ENCODE measurements around the gene RNF103.
A peak's percentile ranks its signal among the peaks of the same experiment; 100 is the strongest.
"Not testable (repeated sequence)": the region's sequence is repeated elsewhere in the genome, so short reads cannot be mapped to it uniquely, and the experiment has no call there.

The RNF103 gene

GRCh38 chr2:86625096-86625495 is 1.4 kb upstream of the RNF103 start:
- no peak for DNase-seq (ENCODE audit: low read depth in 2 of 2)

GRCh38 chr2:86624267-86624547 is 542 bp upstream of the RNF103 start:
- no peak for DNase-seq (ENCODE audit: low read depth in 2 of 2)

DNA sequence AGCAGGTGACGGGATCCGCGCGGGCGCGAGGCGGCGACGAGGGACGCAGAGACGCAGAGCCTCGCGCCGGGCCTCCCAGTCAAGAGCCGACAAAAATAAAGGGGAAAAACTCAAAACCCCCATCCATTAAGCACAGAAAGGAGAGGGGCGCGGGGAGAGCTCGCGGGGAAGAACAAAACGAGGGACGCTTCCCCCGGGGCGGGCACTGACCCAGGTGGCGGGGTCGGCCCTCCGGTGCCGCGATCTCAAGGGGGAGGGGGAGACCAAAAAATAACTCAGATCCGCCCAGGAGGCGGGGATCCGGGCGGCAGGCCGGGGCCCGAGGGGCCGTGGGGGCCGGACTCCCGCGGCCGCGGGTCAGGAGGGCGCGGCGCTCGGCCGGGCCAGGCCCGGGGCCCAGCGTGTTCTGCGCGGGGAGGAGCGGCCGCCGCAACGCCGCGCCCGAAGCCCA is 597 bp downstream of the RNF103 start:
- DNase-seq (ENCODE audit: low read depth in 2 of 2) = peak; percentile 28 to 31

GRCh38 chr2:86622519-86623042 is 1.1 kb downstream of the RNF103 start:
- no peak for DNase-seq (ENCODE audit: low read depth in 2 of 2)

DNA sequence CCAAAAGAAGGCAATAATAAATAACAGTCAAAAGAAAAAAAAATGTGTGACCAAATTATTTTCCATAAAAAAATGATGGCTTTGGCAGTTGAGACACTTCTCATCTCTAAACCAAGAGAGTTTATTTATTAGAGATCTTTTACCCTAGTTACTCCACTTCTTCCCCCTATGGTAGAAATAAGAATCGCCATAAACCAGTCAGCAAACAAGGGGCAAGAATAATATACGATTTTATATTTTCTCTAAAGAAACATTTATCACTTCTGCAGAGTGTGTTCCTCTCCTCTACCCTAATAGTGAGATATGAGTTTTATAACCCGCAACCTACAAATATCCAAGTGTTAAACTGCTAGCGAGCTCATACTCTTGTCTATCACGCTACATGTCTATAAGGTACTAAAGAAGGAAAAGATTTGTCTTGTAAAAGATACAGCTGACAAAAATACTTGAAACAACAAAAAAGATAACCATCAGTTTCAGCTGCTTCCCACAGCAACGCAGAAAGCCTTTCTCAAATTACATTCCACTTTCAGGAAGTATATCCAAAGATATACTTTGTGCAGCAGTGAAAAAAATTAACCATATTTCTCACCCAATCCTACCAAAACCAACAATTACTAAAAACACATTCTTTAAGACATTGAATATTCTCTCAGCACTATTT is 2.3 kb downstream of the RNF103 start:
- DNase-seq (ENCODE audit: low read depth in 2 of 2) = no peak

- DNase-seq (ENCODE audit: low read depth in 2 of 2) = no peak
These were observed 5.9 kb downstream of the RNF103 start for GRCh38 chr2:86617738-86618137.

GRCh38 chr2:86617153-86617552 is 6.5 kb downstream of the RNF103 start:
- no peak for DNase-seq (ENCODE audit: low read depth in 2 of 2)

GRCh38 chr2:86616502-86616901 is 7.2 kb downstream of the RNF103 start:
- no peak for DNase-seq (ENCODE audit: low read depth in 2 of 2)

GRCh38 chr2:86615596-86615995 is 8.1 kb downstream of the RNF103 start:
- no peak for DNase-seq (ENCODE audit: low read depth in 2 of 2)

DNA sequence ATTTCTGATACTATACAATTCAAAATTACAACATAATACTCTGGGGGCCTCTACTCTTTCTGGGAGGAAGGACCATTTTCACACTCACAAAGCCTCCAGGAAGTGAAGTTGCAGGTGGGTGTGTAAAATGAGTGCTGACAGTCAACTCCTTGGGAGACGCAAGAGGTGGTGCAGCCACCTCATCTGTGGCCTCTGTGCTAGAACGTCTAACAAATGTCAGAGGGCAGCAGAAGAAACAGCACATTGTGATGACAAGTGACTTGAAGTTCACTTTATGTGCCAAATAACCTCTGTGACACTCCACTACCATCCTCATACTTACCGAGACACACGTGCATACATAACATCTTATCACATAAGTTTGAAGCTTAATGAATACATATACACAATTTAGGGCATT is 10.2 kb downstream of the RNF103 start:
- DNase-seq (ENCODE audit: low read depth in 2 of 2) = no peak

DNA sequence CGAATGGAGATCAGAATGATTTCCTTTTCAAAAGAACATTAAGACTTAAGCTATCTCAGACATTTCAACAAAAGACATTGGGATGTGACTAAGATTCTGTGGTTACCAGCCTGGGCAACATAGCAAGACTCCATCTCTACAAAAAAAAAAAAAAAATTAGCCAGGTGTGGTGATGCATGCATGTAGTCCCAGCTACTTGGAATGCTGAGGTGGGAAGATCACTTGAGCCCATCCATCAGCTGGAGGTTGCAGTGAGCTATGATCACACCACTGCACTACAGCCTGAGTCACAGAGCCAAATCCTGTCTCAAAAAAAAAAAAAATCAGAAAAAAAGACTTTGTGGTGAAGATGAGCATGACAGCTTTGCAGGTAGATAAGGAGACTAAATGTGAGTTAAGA is 12.8 kb downstream of the RNF103 start:
- DNase-seq (ENCODE audit: low read depth in 2 of 2) = no peak

GRCh38 chr2:86608832-86609410 is 14.7 kb downstream of the RNF103 start:
- no peak for DNase-seq (ENCODE audit: low read depth in 2 of 2)

DNA sequence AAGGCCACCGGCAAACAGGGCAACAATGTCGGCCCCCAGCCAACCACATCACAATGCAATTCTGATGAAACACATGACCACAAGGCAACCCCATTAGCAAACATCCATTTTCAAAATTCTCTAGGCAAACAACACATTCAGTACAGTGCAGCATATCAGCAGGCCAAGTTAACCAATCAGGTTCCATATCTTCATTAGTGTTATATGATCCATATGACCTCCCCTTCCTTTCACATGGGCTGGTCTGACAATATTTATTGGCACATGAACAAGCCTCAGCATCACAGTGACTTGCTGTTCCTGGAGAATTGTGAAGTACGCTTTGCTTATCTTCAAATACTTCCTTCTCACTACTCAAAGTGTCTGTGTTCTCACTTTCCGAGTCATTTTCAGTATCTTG is 19.8 kb downstream of the RNF103 start:
- DNase-seq (ENCODE audit: low read depth in 2 of 2) = no peak

GRCh38 chr2:86598966-86599365 is 24.7 kb downstream of the RNF103 start:
- DNase-seq (ENCODE audit: low read depth in 2 of 2) = no peak

- DNase-seq (ENCODE audit: low read depth in 2 of 2) = no peak
These were observed 27.5 kb downstream of the RNF103 start for GRCh38 chr2:86596118-86596517.

- no peak for DNase-seq (ENCODE audit: low read depth in 2 of 2)
These were observed 30.4 kb downstream of the RNF103 start for GRCh38 chr2:86593266-86593665.

- no peak for DNase-seq (ENCODE audit: low read depth in 2 of 2)
These were observed 31.0 kb downstream of the RNF103 start for GRCh38 chr2:86592547-86593230.

DNA sequence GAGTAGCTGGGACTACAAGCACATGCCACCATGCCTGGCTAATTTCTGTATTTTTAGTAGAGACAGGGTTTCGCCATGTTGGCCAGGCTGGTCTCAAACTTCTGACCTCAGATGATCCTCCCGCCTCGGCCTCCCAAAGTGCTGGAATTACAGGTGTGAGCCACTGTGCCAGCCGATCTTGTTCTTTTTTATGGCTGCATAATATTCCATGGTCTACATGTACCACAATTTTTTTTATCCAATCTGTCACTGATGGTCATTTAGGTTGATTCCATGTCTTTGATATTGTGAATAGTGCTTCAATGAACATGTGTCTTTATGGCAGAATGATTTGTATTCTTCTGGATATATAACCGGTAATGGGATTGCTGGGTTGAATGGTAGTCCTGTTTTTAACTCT is 34.0 kb downstream of the RNF103 start:
- DNase-seq (ENCODE audit: low read depth in 2 of 2) = not testable (repeated sequence)

- no peak for DNase-seq (ENCODE audit: low read depth in 2 of 2)
These were observed 39.3 kb downstream of the RNF103 start for GRCh38 chr2:86584151-86584913.

- no peak for DNase-seq (ENCODE audit: low read depth in 2 of 2)
These were observed 43.1 kb downstream of the RNF103 start for GRCh38 chr2:86580560-86580959.

- DNase-seq (ENCODE audit: low read depth in 2 of 2) = no peak
These were observed 45.7 kb downstream of the RNF103 start for GRCh38 chr2:86577817-86578456.

DNA sequence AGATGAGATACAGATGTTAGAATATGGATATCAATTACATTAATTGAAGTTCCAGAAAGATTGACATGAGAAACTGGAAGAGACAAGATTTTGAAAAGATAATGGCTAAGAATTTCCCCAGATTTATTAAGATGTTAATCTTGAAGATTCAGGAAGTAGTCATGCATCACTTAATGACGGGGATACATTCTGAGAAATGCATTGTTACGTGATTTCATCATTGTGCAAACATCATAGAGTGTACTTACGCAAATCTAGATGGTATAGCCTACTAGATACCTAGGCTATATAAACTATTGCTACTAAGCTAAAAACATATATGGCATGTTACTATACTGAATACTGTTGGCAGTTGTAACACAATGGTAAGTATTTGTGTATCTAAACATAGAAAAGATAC is 53.6 kb downstream of the RNF103 start:
- DNase-seq (ENCODE audit: low read depth in 2 of 2) = no peak

Measured in stimulated activated CD8-positive, alpha-beta memory T cell treated with anti-CD3 and anti-CD28 coated beads, Interleukin-15, amount 100 ng/mL, for 48 hours (primary cell).